HG02759 (cell line): ENCODE results near the gene PCYT1A.

Source experiments
- ATAC-seq: cut with Tn5 transposase; IDR thresholded peaks from one replicate; pipeline ENCODE4 v1.9.1; 2021; ENCODE audit warnings: mild to moderate bottlenecking, moderate library complexity; ENCODE audit not compliant: unreplicated experiment

Gene PCYT1A

DNA sequence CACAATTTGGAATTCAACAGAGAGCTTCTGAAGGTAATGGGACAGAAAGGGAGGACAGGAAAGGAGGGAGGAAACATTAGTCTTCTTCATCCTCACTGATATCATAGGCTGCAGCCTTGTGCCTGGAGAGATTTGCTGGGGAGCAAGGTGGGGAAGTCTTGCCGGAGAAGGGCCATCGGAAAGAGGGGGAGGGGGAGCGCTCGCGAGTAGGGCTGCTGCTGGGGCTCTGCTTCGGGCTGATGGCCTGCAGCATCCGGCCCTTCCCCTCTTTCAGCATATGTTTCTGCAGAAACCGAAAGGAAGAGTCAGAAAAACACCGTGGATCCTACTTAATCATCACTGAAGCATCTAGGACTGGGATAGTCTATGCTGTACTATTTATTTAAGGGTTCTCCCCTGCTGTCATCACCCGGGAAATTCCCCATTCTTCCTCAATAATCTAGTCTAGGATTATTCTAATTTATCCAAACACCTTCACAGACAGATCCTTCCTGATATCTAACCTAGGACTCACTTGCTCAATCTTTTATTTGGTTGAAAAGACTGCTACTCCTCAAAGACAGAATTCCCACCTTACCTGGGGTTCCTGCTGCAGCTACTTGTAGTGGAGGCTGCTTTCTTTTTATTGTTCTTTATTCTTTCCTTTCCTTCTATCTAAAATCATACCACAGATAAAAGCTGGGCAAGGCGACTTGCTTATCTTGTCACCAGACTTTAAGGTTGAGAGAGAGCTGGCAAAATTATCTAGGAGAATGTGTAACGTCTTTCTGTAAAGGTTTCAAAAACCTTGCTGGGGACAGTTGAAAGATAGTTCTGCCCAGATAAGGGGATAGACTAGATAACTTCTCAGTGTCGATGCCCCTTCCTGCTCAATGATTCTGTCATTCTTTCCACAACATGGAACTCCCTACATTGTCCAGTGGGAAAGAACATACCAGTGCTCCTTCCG, 48.6 kb downstream of the PCYT1A start:
- no peak for ATAC-seq

DNA sequence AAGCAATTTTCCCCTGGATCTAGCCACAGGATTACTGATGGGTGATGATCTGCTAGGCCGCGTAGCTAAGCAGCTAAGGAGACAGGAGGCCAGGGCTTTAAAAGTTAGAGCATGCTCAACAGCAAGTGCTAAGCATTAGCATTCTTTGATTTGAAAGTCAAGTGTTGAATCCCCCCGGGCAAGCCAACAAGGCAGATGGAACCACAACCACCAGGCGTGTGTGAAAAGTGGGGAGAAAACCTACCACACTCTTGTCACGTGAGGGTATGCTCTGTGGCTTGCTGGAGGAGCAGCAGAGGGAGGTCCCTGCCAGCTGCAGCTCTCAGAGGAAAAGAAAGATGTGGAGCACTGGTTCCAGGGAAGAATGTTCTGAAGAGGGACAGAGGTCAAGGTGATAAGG, 50.3 kb downstream of the PCYT1A start:
- no peak for ATAC-seq

DNA sequence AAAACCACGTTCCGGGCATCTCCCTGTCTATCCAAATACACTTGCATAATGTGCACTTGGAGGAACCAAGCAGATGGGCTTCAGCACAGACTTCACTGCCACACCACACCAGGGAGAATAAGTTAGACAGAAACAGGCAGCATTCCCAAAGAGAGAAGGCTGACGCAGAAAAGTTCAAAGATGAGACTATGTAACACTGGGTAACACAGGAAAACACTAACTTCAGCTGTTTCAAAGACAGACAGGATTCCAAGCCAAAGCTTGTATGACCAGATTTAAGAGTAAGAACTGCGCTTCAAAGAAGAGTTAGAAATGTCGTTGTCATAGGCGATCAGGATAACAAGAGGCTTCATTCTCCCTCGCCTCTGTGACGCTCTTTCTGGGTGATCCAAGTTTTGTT, 51.3 kb downstream of the PCYT1A start:
- ATAC-seq = no peak

DNA sequence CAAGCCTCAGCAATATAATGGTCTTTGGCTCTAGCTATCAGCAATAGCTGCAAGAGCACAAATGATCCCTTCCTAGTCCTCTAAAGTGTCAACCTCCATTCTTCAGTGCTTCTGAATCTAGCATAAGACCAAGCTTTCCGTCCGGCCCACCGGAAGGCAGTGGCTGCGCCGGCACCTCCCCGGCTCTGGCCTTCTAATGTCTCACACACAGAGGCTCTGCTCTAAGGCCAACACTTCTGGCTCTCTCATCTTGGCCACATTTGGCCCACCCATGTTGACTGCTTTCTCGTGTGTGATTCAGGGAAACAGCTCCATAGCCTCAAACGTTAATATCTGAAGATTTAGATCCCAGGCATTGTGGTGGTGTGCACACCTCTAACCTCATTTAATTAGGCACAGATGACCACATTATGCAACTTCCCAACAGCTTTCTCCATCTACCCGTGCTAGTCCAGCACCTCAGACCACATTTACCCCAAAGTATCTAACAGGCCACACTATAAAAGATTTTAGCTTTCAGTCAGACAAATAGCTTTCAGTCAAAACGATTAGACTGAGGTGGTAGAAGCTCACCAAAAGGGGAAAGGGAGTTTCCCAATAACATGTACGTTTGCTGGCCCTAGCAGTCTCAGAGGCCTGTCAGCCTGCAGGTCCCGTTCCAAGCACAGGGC, 51.9 kb downstream of the PCYT1A start:
- ATAC-seq = no peak

DNA sequence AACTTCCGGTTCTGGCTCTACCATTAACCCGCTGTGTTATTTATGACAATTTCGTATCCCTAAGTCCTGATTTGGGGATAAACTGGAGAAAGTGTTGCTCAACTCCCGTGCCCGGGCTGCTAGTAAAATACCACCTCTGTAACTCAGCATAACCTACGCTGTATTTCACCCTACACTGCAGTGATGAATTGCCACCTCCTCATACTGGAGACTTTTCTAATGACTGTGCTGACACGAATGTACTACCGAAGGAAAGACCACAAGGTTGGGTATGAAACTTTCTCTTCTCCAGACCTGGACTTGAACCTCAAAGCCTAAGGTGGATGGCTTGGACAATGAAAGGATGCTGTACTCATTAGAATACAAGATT, 54.7 kb downstream of the PCYT1A start:
- no peak for ATAC-seq

DNA sequence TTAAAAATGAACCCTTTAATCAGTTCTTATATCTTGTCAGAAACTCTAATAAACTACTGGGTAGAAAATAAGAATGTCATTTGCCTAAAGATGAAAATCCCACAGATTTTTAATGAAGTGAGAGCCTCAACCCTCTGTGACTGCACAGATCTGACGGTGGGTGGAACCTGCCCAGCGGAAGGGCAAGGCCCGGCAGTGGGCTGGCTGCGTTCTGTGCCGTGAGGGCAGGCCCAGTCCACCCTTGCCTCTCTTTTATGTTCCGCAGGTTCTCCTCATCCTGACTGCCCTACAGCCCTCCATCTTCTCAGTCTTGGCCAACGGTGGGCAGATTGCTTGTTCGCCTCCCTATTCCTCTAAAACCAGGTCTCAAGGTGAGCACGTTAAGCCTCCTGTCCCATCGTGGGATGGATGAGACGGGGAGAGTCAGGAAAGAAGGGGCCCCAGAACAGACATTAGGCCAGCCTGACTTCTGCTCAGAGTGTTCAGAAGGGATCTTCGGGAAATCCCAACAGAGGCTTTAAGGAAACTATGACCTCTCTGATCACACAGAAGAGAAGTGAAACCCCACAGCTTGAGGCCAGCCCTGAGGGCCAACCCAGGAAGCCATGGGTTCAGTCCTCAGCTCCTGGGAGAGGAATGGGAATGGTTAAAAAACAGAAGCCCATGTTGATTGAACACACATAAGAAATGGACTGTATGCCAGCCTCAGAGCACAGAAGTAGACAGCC, 55.2 kb downstream of the PCYT1A start:
- peak; percentile 63 for ATAC-seq

DNA sequence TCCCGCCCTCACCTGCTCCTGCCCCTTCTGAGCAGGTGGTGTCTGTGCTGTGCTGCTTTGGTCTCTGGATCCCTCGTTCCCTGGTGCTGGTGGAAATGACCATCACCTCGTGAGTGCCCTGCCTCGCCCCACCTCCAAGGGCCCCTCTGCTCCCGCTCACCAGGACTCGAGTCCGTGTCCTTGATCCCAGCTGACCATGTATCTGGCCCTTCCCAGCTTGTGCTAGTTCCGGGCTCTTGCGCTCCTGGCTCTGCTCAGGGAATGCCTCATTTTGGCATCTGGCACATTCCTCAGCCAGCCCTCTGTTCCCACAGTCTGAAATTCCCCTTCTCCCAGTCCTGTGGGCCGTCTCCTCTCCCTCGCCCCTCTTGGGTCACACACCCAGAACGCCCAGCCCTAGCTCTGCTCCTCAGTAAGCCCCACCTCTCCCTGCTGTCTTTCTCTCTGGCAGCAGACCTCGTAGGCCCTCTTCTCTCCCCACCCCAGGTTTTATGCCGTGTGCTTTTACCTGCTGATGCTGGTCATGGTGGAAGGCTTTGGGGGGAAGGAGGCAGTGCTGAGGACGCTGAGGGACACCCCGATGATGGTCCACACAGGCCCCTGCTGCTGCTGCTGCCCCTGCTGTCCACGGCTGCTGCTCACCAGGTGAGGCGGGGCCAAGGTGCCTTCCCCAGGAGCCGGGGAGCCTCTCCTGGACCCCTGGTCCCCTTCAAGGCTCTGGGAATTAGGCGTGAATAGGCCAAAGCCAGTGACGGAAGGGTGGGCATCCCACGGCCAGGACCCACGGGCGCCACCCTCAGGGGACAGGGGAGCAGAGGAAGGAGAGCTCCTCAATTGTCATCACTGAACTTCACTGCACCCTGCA, 59.7 kb downstream of the PCYT1A start:
- no peak for ATAC-seq

DNA sequence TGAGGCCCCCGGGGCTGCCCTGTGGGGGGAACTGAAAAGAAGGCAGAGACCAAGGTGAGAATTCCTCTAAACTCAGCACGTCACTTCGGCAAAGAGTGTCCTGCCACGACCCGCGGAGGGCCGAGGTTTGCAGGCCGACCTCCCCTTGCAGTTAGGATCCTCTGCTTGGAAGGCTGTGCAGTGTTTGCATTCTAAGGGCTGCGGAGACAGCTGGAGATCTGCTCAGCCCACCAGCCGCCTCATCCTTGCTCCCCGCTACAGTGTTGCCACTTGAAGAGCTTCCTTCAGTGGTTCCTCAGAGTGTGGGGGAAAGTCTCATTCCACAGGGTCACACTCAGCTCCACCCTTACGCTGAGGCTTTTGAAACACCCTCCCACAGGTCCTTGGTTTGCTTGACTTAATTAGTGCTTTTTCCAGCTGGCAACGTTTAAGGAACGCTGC, 60.4 kb downstream of the PCYT1A start:
- ATAC-seq = no peak

DNA sequence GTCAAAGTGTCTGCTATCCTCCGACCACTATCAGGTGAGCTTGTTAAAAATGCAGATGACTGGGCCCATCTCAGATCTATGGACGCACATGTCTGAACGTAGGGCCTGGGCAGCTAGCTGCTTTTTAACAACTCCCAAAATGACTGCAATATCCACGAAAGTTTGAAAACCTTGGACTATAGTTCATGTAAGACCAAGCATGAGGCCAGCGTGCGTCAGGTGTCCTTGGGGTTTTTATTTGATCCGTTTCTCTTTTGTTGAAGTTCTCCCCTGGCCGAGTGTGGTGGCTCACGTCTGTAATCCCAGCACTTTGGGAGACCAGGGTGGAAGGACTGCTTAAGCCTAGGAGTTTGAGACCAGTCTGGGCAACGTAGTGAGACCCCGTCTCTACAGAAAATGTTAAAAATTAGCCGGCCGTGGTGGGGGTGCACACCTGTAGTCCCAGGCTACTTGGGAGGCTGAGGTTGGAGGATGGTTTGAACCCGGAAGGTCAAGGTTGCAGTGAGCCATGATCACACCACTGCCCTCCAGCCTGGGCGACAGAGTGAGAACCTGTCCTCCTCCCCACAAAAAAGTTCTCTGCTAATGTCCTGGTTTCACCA, 61.7 kb downstream of the PCYT1A start:
- ATAC-seq = no peak

DNA sequence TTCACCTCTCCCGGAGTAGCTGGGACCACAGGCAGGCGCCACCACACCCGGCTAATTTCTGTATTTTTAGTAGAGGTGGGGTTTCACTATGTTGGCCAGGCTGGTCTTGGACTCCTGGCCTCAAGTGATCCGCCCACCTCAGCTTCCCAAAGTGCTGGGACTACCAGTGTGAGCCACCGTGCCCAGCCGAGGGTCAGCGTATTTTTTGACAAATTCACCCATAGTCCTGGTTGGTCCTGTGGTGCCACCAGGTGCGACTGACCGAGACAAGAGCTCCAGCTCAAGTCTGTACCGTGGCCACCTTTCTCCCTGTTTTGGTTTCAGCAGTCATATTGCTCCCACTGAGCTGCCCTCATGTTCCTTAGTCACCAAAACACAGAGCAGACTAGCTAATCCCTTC, 62.4 kb downstream of the PCYT1A start:
- ATAC-seq = no peak

DNA sequence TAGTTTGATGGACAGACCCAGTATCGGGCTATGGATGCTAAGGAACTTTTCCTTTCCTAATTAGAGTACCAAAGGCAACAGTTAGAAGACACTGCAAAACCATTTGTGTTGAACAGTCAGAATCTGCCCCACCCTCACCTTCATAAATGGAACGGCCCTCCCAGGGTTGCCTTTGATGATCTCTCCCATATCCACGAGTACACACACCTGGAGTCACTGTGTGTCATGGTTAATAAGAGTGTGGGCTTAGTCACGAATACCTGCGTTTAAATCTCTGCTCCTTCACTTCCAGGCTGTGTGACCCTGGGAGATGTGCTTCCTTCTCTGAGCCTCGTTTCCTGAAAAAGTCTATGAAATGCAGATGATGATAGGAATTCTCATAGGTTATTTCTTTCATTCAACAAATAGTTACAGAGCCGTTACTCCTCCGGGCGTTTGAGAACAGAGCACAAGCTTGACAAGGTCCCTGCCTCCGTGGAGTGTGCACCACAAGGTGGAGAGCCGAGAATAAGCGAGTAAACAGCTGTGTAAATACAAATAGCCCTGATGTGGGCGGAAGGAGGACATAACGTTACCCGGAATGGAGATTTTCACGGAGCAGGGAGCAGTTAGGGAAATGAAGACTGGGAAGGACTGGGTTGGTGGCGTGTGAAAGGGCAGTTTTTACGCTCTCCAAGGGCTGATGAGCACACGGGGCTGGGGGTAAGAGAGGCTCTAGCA, 64.5 kb downstream of the PCYT1A start:
- no peak for ATAC-seq

DNA sequence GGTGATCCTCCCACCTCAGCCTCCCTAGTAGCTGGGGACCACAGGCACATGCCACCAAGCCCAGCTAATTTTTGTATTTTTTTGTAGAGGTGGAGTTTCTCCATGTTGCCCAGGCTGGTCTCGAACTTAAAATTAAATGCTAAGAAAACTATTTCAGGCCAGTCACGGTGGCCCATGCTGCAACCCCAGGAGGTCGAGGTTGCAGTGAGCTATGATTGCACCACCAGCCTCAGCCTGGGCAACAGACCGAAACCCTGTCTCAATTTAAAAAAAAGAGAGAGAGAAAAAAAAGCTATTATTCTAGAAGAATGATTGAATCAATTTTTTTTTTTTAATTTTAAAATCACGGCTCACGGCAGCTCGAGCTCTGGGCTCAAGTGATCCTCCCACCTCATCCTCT, 66.5 kb downstream of the PCYT1A start:
- no peak for ATAC-seq

DNA sequence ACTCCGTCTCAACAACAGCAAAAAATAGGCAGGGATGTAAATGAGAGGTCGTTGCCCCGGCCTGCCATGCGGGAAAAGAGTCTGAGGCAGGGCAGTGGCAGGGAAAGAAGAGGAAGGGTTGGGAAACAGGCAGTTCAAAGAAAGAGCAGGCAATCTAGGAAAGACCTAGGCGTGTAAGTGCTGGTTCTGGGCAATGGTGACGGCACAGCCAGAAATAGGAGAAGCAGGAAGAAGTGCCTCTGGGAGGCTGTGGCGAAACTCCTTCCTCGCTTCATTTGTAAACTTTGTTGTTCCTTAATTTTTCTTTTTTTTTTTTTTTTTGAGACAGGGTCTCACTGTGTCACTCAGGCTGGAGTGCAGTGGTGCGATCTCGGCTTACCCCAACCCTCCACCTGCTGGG, 66.9 kb downstream of the PCYT1A start:
- no peak for ATAC-seq

DNA sequence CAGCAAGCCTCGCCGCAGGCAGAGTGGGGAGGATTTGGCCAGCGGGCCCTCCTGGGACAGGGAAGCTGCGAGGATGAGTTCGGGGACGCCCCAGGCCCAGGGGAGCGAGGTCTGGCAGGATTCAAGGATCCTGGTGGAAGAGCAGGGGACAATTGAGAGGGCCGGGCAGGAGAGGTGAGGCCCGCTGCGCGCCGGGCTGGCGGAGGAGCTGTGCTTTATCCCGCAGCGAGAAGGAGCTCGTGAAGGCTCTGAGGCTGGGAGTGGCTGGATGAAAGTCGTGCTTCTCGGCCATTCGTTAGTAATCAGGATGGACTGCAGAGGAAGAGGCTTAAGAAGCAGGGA, 67.6 kb downstream of the PCYT1A start:
- no peak for ATAC-seq

DNA sequence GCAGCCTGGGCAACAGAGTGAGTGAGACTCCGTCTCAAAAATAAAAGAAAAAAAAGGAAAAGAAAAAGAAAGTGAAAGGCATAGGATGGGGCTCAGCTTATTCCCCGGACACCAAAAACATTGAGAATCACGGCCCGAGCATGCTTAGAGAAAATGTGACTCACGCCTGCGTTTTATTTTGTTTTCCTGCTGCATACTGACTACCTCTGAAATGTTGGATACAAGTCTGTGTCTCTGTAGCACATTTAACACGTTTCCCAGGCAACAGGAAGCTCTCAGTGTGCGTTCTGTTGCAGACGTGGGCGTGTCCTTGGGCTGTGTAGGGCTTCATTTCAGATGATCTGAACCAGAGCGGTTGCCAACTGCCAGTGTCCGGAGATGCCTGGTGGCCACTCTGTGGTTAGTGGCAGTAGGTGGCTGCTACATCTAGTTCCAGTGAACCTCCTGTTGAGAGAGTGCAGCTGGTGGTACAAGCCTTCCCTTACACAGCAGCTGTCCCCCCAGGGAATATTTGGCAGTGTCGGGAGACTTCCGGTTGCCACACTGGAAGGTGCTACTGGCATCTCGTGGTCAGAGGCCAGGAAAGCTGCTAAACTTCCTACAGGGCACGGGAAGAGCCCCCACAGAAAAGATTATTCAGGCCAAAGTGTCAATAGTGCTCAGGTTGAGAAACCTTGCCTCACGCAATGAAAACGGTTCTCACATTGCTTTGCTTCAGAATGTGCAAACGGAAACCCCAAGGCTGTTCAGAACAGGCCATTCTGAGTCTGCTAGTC, 68.1 kb downstream of the PCYT1A start:
- ATAC-seq = peak; percentile 75

DNA sequence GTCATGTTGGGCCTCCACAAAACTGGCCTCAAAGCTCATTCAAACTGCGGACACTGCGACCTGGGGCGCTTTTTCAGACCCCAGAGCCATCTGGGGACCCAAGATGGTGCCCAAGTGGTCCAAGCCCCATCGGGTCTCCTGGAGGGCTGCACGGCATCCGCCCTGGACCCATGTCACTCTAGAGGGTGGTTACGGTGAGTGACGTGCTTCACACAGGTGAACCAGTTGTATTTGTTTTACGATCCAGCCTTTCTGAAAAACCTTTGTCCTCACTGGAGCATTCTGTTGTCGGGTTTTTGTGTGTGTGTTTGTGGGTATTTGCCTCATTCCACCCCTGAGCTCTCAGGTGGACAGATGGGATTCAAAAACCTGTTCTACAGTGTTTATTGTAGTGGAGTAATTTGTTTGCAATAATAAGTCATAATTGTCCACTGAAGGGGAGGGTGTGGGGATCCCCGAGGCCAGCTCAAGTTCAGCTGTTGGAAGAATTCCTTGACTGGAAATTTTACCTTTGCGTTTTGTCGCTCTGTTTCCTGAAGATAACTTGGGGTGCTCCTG, 69.3 kb downstream of the PCYT1A start:
- no peak for ATAC-seq

DNA sequence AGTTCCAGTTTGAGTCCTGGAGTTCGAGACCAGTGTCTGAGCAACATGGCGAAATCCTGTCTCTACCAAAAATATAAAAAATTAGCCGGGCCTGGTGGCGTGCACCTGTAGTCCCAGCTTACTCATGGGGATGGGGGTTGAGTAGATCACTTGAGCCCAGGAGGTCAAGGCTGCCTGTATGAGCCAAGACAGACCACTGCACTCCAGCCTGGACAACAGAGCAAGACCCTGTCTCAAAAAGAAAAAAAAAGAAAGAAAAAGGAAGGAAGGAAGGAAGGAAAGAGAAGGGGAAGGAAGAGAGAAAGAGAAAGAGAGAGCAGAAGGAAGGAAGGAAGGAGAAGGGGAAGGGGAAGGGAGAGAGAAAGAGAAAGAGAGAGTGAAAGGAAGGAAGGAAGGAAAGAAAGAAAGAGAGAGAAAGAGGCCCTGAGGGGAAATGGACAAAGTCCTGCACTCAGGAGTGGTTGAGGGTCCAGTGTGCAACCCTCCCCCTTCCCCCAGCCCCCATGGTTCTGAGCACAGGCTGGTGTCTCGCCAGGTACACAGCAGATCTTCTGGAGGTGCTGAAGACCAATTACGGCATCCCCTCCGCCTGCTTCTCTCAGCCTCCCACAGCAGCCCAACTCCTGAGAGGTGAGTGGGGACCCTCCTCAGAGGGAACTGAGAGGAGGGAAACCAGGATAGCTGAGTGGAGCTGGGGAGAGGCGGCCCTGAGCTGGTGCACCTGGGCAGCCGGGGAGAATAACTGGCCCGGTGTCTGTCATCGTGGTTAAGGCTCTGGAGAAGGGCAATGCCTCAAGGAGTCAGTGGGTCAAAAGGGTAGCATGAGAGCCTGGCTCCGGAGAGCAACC, 70.0 kb downstream of the PCYT1A start:
- no peak for ATAC-seq
